NCI-H1092 treated with DMSO at 0.1 percent for 48 hours (cell line): ENCODE measurements around the gene ARID3B.

Experiments used
- DNase-seq: peaks from one replicate; lab custom pipeline; 2025; lab: John Stamatoyannopoulos, UW

ARID3B gene

DNA sequence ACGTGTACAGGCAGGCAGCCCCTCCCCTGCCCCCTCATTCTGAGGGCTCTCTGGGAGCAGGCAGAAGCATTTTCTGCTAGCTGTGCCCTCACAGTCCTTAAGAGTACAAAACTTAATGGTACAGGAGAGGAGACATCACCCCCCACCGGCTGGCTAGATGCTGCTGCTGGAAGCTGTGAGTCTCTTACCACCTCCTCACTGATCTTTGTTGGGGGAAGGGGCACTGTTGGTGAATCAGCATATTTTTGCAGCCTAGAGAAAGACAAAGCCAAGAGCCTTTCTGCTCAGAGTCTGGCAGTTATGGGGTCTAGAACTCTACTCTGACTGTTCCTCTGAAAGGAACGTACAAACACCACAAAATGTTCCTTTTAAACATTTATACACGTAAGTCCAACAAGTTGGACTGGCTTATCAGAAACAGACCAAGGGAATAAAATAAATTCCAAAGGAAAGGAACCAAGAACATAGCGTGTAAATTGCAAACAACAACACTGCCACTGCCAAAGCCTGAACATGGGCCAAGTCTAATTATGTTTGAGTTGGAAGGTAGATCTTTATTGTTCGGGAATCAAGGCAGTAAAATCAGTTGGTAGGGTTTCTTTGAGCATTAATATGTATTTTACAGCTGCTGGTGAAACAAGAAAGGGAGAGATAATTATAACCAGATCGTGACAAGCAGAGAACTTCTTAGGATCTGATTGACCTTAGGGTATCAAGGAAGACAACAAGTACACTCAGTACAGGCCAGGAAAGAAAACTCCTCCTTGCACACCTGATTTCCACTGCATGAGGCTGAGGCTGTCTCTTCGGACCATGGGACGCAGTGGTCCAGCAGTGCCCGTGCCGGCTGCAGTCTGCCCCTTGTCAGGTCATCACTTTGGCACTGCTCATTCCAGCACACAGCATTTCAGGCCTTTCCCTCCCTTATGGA, 102.0 kb downstream of the ARID3B start:
- DNase-seq: no peak

DNA sequence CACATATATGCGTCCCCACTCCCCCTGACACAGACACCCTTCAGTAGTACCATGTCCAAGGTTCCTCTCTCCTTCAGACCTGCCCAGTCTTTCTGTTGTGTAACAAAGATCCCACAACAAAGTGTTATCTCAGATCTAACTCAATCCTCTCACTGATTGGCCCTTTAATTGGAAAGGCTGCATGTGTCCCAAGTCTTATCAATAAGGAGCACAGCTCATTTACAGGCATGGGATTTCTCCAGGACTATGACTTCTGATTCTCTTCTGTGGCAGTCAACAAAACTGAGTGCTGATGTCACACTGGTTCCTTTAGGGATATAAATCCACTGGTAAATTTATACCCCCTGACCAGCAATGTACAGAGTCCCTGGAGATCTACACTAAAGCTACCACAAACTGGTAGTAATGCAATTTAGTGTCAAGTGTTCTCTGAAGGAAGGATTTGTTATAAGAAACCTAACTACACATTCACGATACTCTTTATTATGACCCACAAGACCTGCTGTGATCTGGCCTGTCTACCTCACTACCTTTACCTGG, 102.7 kb downstream of the ARID3B start:
- no peak for DNase-seq

DNA sequence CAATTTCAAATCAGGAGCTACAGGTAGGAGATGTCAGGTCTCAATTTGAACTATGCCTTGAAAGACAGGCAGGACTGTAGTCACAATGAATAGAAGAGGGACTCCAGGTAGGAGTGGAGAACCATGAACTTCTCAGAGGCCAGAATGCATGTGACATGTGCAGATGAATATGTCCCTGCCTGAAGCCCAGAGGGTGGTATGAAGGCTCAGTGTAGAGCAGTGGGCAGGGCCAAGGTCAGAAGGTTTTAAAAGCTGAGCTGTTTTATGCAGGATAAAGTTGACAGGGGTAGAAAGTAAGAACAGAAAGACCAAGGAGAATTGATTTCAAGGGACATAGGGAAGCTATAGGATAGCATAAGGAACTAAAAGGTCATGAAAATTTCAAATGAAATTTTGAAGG, 105.5 kb downstream of the ARID3B start:
- DNase-seq: no peak
